Ascending aorta (tissue), 2 donors: ENCODE results near the gene SFI1. TPM values are rescaled to one million over a fixed set of nuclear protein-coding genes. Genes with fewer than 3 reads are reported as not detected.
A peak's percentile ranks its signal among the peaks of the same experiment; 100 is the strongest.
"Not testable (repeated sequence)": the region's sequence is repeated elsewhere in the genome, so short reads cannot be mapped to it uniquely, and the experiment has no call there.

Experiments used
- DNase-seq, 2 donors: peaks; one replicate each; pipeline ENCODE4 v3.0.0-alpha.2; 2019; ENCODE audit warnings: low spot score in 2 of 2
- H3K27ac ChIP-seq, 2 donors: fragments of 200-600 bp; sonication (generic); one replicate each; pipeline ENCODE4 v1.5.1; 2016 to 2017; ENCODE audit warnings: mild to moderate bottlenecking in 1 of 2
- H3K27me3 ChIP-seq: fragments of 200-600 bp; sonication (generic); one replicate; pipeline ENCODE4 v1.5.1; 2017
- H3K36me3 ChIP-seq, 2 donors: fragments of 200-600 bp; sonication (generic); one replicate each; pipeline ENCODE4 v1.5.1; 2016
- H3K4me1 ChIP-seq, 2 donors: fragments of 200-600 bp; sonication (generic); one replicate each; pipeline ENCODE4 v1.5.1; 2016 to 2017; ENCODE audit warnings: mild to moderate bottlenecking in 1 of 2
- H3K4me3 ChIP-seq, 2 donors: fragments of 200-600 bp; sonication (generic); one replicate each; pipeline ENCODE4 v1.5.1; 2016 to 2017; ENCODE audit warnings: mild to moderate bottlenecking in 1 of 2
- H3K9me3 ChIP-seq, 2 donors: fragments of 200-600 bp; sonication (generic); one replicate each; pipeline ENCODE4 v1.5.1; 2016
- CTCF ChIP-seq, 3 experiments: fragments of 200-600 bp in 2 of 3; fragments of 450-650 bp in 1 of 3; sonication (generic) in 2 of 3; IDR thresholded peaks; one replicate each; pipeline ENCODE4 v1.5.1; 2016 to 2019; ENCODE audit warnings: antibody characterized with exemption in 3 of 3, mild to moderate bottlenecking in 1 of 3, moderate library complexity in 1 of 3
- intact Hi-C: fragments of 100-400 bp; cut with DNase I; formaldehyde crosslinking; loops from one replicate; pipeline ENCODE4 v1.15.1; 2023
- total RNA-seq: library from RNA; depleted of rRNA; stranded (reverse); fragments of >200 nt; gene quantifications from one replicate; pipeline ENCODE4 v1.1.0, GENCODE V29; 2016

SFI1 gene
- total RNA-seq, 1 donor from 2014 or later: 31.0 TPM

DNA sequence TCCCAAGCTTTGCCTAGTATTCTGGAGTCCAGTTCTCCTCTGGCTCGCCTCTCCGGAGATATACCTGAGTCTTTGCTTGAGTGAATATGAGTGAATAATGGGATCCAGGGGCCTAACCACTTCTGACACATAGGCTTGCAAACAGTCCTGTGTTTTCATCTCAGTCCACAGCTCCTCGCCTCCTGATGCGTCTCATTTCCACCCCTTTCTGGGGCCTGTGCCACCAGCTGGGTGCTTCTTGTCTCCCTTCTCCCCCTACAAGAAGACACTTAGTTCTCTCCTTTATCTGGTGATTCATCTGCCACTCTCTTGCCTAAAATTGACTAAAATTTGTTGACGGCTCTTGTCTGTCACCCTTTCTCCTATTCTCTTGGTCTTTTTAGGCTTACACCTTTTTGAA lies 44.6 kb downstream of the SFI1 start:
- no peaks in the 10 kb centered on the region for H3K36me3 ChIP-seq
- no peak overlapping the region for H3K27ac ChIP-seq
- no peaks in the 10 kb centered on the region for H3K9me3 ChIP-seq
- H3K4me3 ChIP-seq: no peak overlapping the region
- no peaks in the 10 kb centered on the region for H3K27me3 ChIP-seq
- DNase-seq: no peak
- intact Hi-C loops: no loop called here
- TF ChIP-seq CTCF (IDR thresholded peaks at IDR 0.05): no peak
- no peaks in the 10 kb centered on the region for H3K4me1 ChIP-seq

- Histone ChIP-seq H3K9me3 (no peaks in the 10 kb centered on the region), H3K4me1 (no peaks in the 10 kb centered on the region), H3K36me3 (peaks cover 0 to 21% of the 10 kb centered on the region in 2 donors), H3K27ac (no peak overlapping the region), H3K4me3 (no peak overlapping the region), H3K27me3 (no peaks in the 10 kb centered on the region)
- intact Hi-C loops: no loop called here
- no peak for DNase-seq
- TF ChIP-seq CTCF (IDR thresholded peaks at IDR 0.05): no peak
Measured at GRCh38 chr22:31544481-31545480, 48.4 kb downstream of the SFI1 start.

- no peaks in the 10 kb centered on the region for H3K4me1 ChIP-seq
- H3K27me3 ChIP-seq: no peaks in the 10 kb centered on the region
- peaks cover 11 to 38% of the 10 kb centered on the region in 2 donors for H3K36me3 ChIP-seq
- no peak overlapping the region for H3K27ac ChIP-seq
- intact Hi-C loops: no loop called here
- no peak for TF ChIP-seq CTCF (IDR thresholded peaks at IDR 0.05)
- DNase-seq: no peak
- H3K9me3 ChIP-seq: no peaks in the 10 kb centered on the region
- H3K4me3 ChIP-seq: no peak overlapping the region
Measured at GRCh38 chr22:31550871-31551370, 54.6 kb downstream of the SFI1 start.

DNA sequence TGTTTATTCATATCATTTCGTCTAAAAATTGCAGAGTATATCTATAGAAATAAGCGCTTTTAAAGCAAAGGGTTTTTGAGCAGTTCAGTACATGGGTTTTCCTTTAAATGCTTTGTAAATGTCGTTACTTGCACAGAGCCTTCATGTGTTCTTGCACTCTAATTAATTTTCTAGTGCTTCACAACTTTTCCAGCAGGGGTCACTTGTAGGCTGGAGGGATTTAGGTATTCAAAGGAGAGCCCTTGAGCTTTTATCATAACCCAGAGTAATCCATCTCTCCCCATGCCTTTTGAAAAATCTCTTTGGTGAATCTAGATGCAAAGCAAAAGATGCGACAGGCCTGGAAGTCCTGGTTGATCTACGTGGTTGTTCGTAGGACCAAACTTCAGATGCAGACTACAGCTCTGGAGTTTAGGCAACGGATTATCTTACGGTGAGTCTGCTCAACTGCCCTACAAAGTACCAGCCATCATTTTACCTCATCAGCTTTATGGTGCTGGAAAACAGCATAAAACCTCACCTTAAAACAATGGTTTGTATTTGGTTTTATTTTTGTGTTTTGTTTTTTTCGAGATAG lies 60.4 kb downstream of the SFI1 start:
- peak; percentile 8 to 45 (median 26) for TF ChIP-seq CTCF (IDR thresholded peaks at IDR 0.05)
- intact Hi-C loops: no loop called here
- H3K27ac ChIP-seq: no peak overlapping the region
- H3K4me1 ChIP-seq: no peaks in the 10 kb centered on the region
- no peaks in the 10 kb centered on the region for H3K27me3 ChIP-seq
- no peak for DNase-seq
- H3K9me3 ChIP-seq: no peaks in the 10 kb centered on the region
- peaks cover 0 to 3% of the 10 kb centered on the region in 2 donors for H3K36me3 ChIP-seq
- no peak overlapping the region for H3K4me3 ChIP-seq

- H3K4me1 ChIP-seq, H3K9me3 ChIP-seq, H3K27me3 ChIP-seq, H3K27ac ChIP-seq, intact Hi-C loops, H3K4me3 ChIP-seq, H3K36me3 ChIP-seq, DNase-seq: not testable (repeated sequence)
Measured at GRCh38 chr22:31558546-31558945, 62.2 kb downstream of the SFI1 start.
